KMS-11 (cell line): ENCODE measurements around the gene LSMEM2.

ENCODE experiments used
- H2AFZ ChIP-seq: fragments of 200-600 bp; sonication (generic); 2 replicates; pipeline ENCODE4 v1.6.1; 2016; ENCODE audit warnings: antibody characterized with exemption, mixed run types, low read depth
- H3K27ac ChIP-seq: fragments of 200-600 bp; sonication (generic); 2 replicates; pipeline ENCODE4 v1.6.1; 2016; ENCODE audit warnings: mild to moderate bottlenecking, mixed run types
- H3K27me3 ChIP-seq: fragments of 200-600 bp; sonication (generic); 2 replicates; pipeline ENCODE4 v1.6.1; 2017; ENCODE audit warnings: mild to moderate bottlenecking, low read depth, mixed run types, moderate library complexity; ENCODE audit not compliant: insufficient read depth
- H3K36me3 ChIP-seq: fragments of 200-600 bp; sonication (generic); 2 replicates; pipeline ENCODE4 v1.6.1; 2017; ENCODE audit warnings: mild to moderate bottlenecking, mixed run types; ENCODE audit not compliant: insufficient read depth
- H3K4me1 ChIP-seq: fragments of 200-600 bp; sonication (generic); 2 replicates; pipeline ENCODE4 v1.6.1; 2016; ENCODE audit warnings: mild to moderate bottlenecking, low read depth, mixed run types; ENCODE audit not compliant: poor library complexity, severe bottlenecking
- H3K4me2 ChIP-seq: fragments of 200-600 bp; sonication (generic); 2 replicates; pipeline ENCODE4 v1.7.0; 2016; ENCODE audit warnings: mild to moderate bottlenecking, mixed run types
- H3K4me3 ChIP-seq: fragments of 200-600 bp; sonication (generic); IDR thresholded peaks from 2 replicates; pipeline ENCODE4 v1.6.1; 2017; ENCODE audit warnings: low read depth, low read length, mixed read lengths; ENCODE audit not compliant: insufficient read depth
- H3K79me2 ChIP-seq: fragments of 200-600 bp; sonication (generic); 2 replicates; pipeline ENCODE4 v1.6.1; 2016; ENCODE audit warnings: low read depth, mixed run types; ENCODE audit not compliant: insufficient read depth
- H3K9ac ChIP-seq: fragments of 200-600 bp; sonication (generic); 2 replicates; pipeline ENCODE4 v1.6.1; 2016; ENCODE audit warnings: mild to moderate bottlenecking, mixed run types
- H4K20me1 ChIP-seq: fragments of 200-600 bp; sonication (generic); 2 replicates; pipeline ENCODE4 v1.6.1; 2016; ENCODE audit warnings: mild to moderate bottlenecking, mixed run types; ENCODE audit not compliant: insufficient read depth
- TF ChIP-seq, protein P1 (sequence below): fragments of 200-600 bp; sonication (generic); conservative IDR thresholded peaks from 2 replicates; pipeline ENCODE4 v1.6.1; 2017; ENCODE audit warnings: low read depth, mild to moderate bottlenecking, antibody characterized with exemption, low read length, moderate library complexity, mixed read lengths

LSMEM2 gene

DNA sequence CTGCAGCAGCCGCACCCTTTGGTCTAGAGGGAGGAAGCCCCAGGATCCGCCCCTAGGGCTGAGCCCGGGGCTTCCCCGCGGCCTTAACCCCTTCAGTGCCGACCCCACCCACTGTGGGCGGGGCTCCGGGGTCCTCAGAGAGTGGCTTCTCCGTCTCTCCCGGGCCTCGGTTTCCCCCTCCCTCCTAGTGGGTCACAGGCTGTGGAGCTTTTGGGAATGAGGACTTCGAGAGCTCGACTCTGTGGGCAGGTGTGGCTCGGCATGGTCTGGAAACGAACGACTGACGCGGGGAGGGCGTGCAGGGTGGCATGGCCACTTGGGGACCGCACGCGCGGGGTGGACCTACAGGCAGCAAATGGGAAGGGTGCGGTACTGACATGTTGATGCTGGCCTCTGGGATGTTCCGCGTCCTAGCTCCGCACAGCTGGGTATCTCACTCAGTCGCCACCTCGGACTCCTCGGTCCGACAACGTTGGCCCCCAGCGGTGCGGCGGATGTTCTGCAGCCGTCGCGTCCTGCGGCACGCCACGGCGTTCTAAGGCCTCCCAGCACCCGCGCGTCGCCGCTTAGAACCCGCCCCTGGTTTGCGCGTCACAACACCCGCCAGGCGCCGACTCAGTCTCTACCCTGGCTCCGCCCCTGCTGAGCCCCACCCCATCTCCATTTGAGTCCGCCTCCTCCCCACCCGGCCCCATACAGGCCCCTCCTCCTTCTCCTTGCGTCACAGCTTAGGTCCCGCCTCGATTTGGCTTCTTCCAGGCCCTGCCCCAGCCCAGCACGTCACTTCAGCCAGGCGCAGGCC lies 20.1 kb downstream of the LSMEM2 start, which contains the start of the genes HYAL3 and NAA80:
Gene HYAL3 (minus strand): TSS at position 570 of the 802 bp plus-strand sequence. CDS start 3,803 bp downstream, outside the sequence.
Gene NAA80 (minus strand): TSS at position 570 of the 802 bp plus-strand sequence. CDS start 1,942 bp downstream, outside the sequence.
- Histone ChIP-seq H4K20me1 (no peaks in the 10 kb centered on the region), H3K27me3 (no peaks in the 10 kb centered on the region), H3K36me3 (no peaks in the 10 kb centered on the region), H3K9ac (peak within 1 kb of the TSS; percentile 51; the same call in 1 of the 2 replicates), H3K79me2 (no peaks in the 10 kb centered on the region), H3K27ac (peak within 1 kb of the TSS; percentile 34), H2AFZ (peak within 1 kb of the TSS; percentile 59; the same call in 1 of the 2 replicates), H3K4me2 (peak within 1 kb of the TSS; percentile 58), H3K4me3 (peak within 1 kb of the TSS; percentile 64), H3K4me1 (peaks cover 15% of the 10 kb centered on the region)
- TF ChIP-seq, protein P1, sequence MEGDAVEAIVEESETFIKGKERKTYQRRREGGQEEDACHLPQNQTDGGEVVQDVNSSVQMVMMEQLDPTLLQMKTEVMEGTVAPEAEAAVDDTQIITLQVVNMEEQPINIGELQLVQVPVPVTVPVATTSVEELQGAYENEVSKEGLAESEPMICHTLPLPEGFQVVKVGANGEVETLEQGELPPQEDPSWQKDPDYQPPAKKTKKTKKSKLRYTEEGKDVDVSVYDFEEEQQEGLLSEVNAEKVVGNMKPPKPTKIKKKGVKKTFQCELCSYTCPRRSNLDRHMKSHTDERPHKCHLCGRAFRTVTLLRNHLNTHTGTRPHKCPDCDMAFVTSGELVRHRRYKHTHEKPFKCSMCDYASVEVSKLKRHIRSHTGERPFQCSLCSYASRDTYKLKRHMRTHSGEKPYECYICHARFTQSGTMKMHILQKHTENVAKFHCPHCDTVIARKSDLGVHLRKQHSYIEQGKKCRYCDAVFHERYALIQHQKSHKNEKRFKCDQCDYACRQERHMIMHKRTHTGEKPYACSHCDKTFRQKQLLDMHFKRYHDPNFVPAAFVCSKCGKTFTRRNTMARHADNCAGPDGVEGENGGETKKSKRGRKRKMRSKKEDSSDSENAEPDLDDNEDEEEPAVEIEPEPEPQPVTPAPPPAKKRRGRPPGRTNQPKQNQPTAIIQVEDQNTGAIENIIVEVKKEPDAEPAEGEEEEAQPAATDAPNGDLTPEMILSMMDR: peak; percentile 34

DNA sequence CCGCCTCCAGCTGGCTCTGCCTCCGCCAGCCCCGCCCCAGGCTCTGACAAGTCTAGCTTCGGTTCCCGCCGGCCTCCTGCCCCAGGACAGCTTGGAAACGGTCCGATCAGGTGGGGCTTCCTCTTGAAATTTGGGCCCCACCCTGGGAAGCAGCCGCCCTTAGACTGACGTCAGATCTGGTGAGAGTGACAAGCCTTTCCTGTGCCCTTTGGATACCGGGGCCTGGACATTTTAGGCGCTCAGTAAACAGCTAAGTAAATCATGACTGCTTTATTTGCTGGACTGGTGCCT lies 20.7 kb downstream of the LSMEM2 start:
- Histone ChIP-seq H3K27me3 (no peaks in the 10 kb centered on the region), H3K27ac (peak overlapping the region; percentile 10; the same call in 1 of the 2 replicates), H3K36me3 (no peaks in the 10 kb centered on the region), H2AFZ (peak overlapping the region; percentile 42; the same call in 1 of the 2 replicates), H3K79me2 (no peaks in the 10 kb centered on the region), H4K20me1 (no peaks in the 10 kb centered on the region), H3K4me3 (no peak overlapping the region), H3K4me2 (peak overlapping the region; percentile 58), H3K4me1 (peaks cover 15% of the 10 kb centered on the region), H3K9ac (peak overlapping the region; percentile 51; the same call in 1 of the 2 replicates)
- TF ChIP-seq, protein P1: no peak

DNA sequence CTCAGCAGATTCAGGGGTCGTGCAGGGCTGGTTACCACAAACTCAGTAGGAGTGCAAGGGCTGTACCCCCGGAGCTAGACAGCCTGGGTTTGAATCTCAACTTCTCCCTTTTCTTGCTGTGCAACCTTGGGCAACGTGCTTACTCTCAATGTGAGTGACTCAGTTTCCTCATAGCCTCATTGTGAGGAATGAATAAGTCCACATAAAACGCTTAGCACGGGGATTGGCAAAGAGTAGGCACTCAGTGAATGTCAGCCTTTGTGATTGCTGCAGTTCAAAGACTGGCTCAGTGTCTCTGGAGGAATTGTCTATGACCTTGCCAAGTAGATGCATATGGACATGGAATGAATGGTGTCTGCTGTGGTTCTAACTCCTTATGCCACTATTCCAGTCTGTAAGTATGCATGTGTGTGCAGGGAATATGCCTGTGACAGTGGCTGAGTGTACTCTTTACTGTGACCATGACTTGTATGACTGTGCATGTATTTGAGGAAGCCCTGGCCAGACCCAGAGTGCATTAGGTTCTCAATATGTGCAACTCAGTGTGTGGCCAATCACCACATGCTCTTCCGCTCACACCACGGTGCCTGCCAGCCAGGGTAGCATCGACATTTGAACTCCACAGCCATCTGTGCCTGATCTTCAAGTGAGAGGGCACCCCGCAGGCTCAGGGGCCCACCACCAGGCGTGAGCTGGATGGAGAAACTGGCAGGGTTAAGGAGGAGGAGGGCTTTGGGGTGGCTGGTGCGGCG lies 21.2 kb downstream of the LSMEM2 start:
- Histone ChIP-seq H3K27ac (peak overlapping the region; percentile 10; the same call in 1 of the 2 replicates), H4K20me1 (no peaks in the 10 kb centered on the region), H2AFZ (peak overlapping the region; percentile 42; the same call in 1 of the 2 replicates)

DNA sequence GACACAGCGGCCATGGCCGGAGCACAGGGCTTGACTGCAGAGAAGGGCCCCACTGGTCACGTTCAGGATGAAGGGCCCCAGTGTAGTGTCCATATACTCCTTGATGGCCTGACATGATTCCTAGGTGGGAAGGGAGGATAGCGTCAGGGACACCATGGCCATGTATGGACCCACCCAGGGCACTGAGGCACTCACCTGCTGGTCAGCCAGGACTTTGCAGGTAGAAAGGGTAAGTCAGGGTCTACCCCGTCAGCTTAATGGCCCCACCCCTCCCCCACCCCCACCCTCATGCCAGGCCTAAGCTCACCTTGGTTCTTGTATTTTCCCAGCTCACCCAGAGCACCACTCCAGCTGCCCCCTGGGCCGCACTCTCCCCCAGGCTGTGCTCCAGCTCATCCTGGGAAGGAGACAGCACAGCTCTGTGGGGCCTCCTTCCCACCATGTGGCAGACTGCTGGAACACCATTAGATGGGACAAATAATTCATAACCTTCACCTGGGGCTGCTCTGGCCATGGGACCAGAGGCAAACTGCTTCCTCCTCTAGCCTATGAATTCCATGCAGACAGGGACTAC lies 21.9 kb downstream of the LSMEM2 start:
- no peaks in the 10 kb centered on the region for H3K36me3 ChIP-seq
- H3K9ac ChIP-seq: no peak overlapping the region
- H3K27me3 ChIP-seq: no peaks in the 10 kb centered on the region
- no peaks in the 10 kb centered on the region for H3K79me2 ChIP-seq
- no peak overlapping the region for H3K4me2 ChIP-seq
- H3K27ac ChIP-seq: no peak overlapping the region
- TF ChIP-seq, protein P1: no peak
- H3K4me3 ChIP-seq: no peak overlapping the region
- peaks cover 15% of the 10 kb centered on the region for H3K4me1 ChIP-seq
- H4K20me1 ChIP-seq: no peaks in the 10 kb centered on the region
- no peak overlapping the region for H2AFZ ChIP-seq

More for the DNA sequence above, 21.2 kb downstream of the LSMEM2 start:
- Histone ChIP-seq H3K4me2 (peak overlapping the region; percentile 58), H3K27me3 (no peaks in the 10 kb centered on the region), H3K4me3 (no peak overlapping the region), H3K36me3 (no peaks in the 10 kb centered on the region), H3K9ac (peak overlapping the region; percentile 51; the same call in 1 of the 2 replicates), H3K4me1 (peaks cover 15% of the 10 kb centered on the region), H3K79me2 (no peaks in the 10 kb centered on the region)
- TF ChIP-seq, protein P1: no peak
